HUES48 (cell line): ENCODE measurements around the gene TECPR1.
A peak's percentile ranks its signal among the peaks of the same experiment; 100 is the strongest.

Experiments
- H3K27ac ChIP-seq: one replicate; pipeline ENCODE4 v1.7.0; 2013; ENCODE audit warnings: low read depth, low read length, inconsistent platforms
- H3K27me3 ChIP-seq: 2 replicates; pipeline ENCODE4 v1.6.1; 2013; ENCODE audit warnings: mild to moderate bottlenecking, low read length; ENCODE audit not compliant: control insufficient read depth, insufficient read depth
- H3K36me3 ChIP-seq: 2 replicates; pipeline ENCODE4 v1.6.1; 2013; ENCODE audit warnings: low read length; ENCODE audit not compliant: control insufficient read depth, insufficient read depth
- H3K4me1 ChIP-seq: 2 replicates; pipeline ENCODE4 v1.6.1; 2013; ENCODE audit warnings: mild to moderate bottlenecking, low read length; ENCODE audit not compliant: control insufficient read depth, insufficient read depth
- H3K4me3 ChIP-seq: 2 replicates; pipeline ENCODE4 v1.5.1; 2013; ENCODE audit warnings: mild to moderate bottlenecking, low read depth, low read length
- H3K9ac ChIP-seq: 2 replicates; pipeline ENCODE4 v1.6.1; 2013; ENCODE audit warnings: mild to moderate bottlenecking, low read depth, low read length, moderate library complexity
- H3K9me3 ChIP-seq: 2 replicates; pipeline ENCODE4 v1.6.1; 2013; ENCODE audit warnings: low read length; ENCODE audit not compliant: control insufficient read depth, insufficient read depth

The TECPR1 gene

GRCh38 chr7:98257701-98258100 is 5.7 kb upstream of the TECPR1 start:
- Histone ChIP-seq H3K36me3 (0 out of 2 replicates have a peak, but pooled peaks cover 3% of the 10 kb centered on the region), H3K9me3 (no peaks in the 10 kb centered on the region; the same call in 1 of the 2 replicates), H3K4me3 (no peak overlapping the region), H3K4me1 (no peaks in the 10 kb centered on the region), H3K27ac (no peak overlapping the region), H3K9ac (no peak overlapping the region), H3K27me3 (no peaks in the 10 kb centered on the region)

DNA sequence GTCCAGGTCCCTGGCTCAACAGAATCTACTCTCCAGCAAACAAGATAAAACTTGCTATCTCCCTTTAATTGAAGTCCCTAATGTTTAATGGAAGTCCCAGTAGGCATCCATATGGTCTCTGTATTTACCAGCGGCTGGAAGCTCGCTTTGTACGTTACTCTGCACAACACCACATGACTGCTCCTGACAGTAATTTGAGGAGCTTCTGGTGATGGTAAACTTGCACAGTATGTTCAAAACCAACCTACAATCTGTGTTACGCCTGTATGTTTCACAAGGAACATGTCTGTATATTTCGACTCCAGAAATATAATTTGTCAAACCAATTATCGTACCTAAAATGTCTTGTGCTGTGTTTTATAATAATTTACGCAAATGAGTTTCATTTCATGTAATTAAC is 4.4 kb upstream of the TECPR1 start:
- Histone ChIP-seq H3K36me3 (0 out of 2 replicates have a peak, but pooled peaks cover 3% of the 10 kb centered on the region), H3K4me1 (no peaks in the 10 kb centered on the region), H3K4me3 (no peak overlapping the region), H3K9ac (no peak overlapping the region), H3K27me3 (no peaks in the 10 kb centered on the region), H3K9me3 (no peaks in the 10 kb centered on the region; the same call in 1 of the 2 replicates), H3K27ac (no peak overlapping the region)

GRCh38 chr7:98254951-98255610 is 3.0 kb upstream of the TECPR1 start:
- Histone ChIP-seq H3K9ac (no peak overlapping the region), H3K27me3 (no peaks in the 10 kb centered on the region), H3K36me3 (0 out of 2 replicates have a peak, but pooled peaks cover 3% of the 10 kb centered on the region), H3K27ac (no peak overlapping the region), H3K4me1 (peaks cover 7% of the 10 kb centered on the region; the same call in 1 of the 2 replicates), H3K4me3 (no peak overlapping the region), H3K9me3 (no peaks in the 10 kb centered on the region)

GRCh38 chr7:98254516-98254915 is 2.5 kb upstream of the TECPR1 start:
- H3K27ac ChIP-seq, result no peak overlapping the region
- no peak overlapping the region for H3K4me3 ChIP-seq
- H3K4me1 ChIP-seq, result peaks cover 7% of the 10 kb centered on the region; the same call in 1 of the 2 replicates
- H3K9me3 ChIP-seq, result no peaks in the 10 kb centered on the region
- 0 out of 2 replicates have a peak, but pooled peaks cover 3% of the 10 kb centered on the region for H3K36me3 ChIP-seq
- no peak overlapping the region for H3K9ac ChIP-seq
- no peaks in the 10 kb centered on the region for H3K27me3 ChIP-seq

DNA sequence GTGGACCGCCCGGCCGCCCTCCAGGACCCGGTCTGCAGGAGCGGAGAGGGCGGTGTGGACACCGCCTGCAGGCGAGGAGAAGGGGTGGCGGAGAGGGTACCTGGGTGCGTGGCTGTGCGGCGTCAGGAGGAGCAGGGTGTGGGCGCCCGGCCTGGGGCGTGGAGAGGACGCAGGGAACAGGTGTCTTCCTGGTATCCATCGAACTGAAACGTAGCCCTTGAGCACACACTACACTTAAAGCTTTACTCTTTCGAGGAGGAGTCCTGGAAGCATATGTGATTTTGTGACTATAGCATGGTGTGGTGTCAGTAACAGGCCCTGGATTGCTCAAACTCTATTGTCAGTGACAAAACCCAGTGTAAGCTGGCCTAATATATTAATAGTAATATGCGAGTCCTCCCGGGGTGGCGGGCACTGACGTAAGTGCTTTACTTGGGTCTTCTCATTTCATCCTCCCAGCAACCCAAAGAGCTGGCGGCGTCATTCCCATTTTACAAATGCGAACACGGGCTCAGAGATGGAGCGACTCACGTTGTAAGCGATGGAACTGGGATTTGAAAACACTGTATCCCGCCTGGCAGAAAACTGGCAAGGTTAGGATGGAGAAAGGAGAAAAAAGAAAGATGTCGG is 508 bp upstream of the TECPR1 start:
- no peaks in the 10 kb centered on the region for H3K27me3 ChIP-seq
- H3K9me3 ChIP-seq, result no peaks in the 10 kb centered on the region
- H3K4me3 ChIP-seq, result peak overlapping the region; percentile 96
- H3K9ac ChIP-seq, result peak overlapping the region; percentile 61
- peaks cover 7% of the 10 kb centered on the region; the same call in 1 of the 2 replicates for H3K4me1 ChIP-seq
- 0 out of 2 replicates have a peak, but pooled peaks cover under 1% of the 10 kb centered on the region for H3K36me3 ChIP-seq
- peak overlapping the region; percentile 44 for H3K27ac ChIP-seq

DNA sequence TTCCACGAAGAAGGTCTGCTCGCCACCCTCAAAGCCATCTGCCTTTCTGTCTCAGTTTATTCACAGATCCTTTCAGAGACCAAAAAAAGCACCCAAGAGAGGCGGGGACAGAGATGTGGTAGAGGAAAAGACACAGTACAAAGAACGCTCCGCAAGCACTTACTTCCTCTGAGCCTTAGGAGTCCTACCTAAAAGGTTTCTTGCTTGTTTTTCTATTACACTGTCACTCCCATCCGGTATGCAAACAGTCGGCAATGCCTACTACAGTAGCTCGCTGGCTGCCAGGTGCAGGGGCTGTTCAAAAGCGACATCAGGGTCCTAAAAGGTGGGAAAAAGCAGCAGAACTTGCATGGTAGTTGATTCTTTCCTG is 816 bp downstream of the TECPR1 start:
- peak overlapping the region; percentile 96 for H3K4me3 ChIP-seq

GRCh38 chr7:98250789-98251188 is 1.2 kb downstream of the TECPR1 start:
- H3K4me3 ChIP-seq, result peak overlapping the region; percentile 96
- peak overlapping the region; percentile 34 for H3K27ac ChIP-seq

More for the DNA sequence above, 816 bp downstream of the TECPR1 start:
- peak overlapping the region; percentile 78 for H3K27ac ChIP-seq
- H3K27me3 ChIP-seq, result no peaks in the 10 kb centered on the region
- no peaks in the 10 kb centered on the region for H3K36me3 ChIP-seq
- peaks cover 7% of the 10 kb centered on the region; the same call in 1 of the 2 replicates for H3K4me1 ChIP-seq
- H3K9me3 ChIP-seq, result no peaks in the 10 kb centered on the region
- H3K9ac ChIP-seq, result no peak overlapping the region

DNA sequence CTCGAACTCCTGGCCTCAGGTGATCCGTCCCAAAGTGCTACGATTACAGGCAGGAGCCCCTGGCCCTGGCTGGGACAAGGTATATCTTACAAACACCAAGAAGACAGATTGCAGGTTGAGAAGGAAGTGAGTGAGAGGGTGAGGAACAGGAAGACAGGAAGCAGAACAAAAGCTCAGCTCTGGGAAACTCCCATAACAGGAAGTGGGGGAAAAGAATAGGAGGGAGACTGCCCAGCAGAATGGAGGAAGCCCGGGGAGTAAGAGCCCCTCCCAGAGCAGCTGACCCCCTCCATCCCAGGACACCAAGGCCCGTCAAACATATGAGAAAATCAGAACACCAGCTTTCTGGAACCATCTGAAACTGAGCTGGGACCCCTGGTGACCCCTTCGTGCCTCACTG is 2.9 kb downstream of the TECPR1 start:
- no peaks in the 10 kb centered on the region for H3K9me3 ChIP-seq
- H3K36me3 ChIP-seq, result no peaks in the 10 kb centered on the region
- peaks cover 7% of the 10 kb centered on the region; the same call in 1 of the 2 replicates for H3K4me1 ChIP-seq
- no peak overlapping the region for H3K4me3 ChIP-seq
- no peaks in the 10 kb centered on the region for H3K27me3 ChIP-seq
- no peak overlapping the region for H3K27ac ChIP-seq
- no peak overlapping the region for H3K9ac ChIP-seq

More at GRCh38 chr7:98250789-98251188, 1.2 kb downstream of the TECPR1 start:
- H3K9ac ChIP-seq, result no peak overlapping the region
- no peaks in the 10 kb centered on the region for H3K9me3 ChIP-seq
- no peaks in the 10 kb centered on the region for H3K36me3 ChIP-seq
- no peaks in the 10 kb centered on the region for H3K27me3 ChIP-seq
- peaks cover 7% of the 10 kb centered on the region; the same call in 1 of the 2 replicates for H3K4me1 ChIP-seq

DNA sequence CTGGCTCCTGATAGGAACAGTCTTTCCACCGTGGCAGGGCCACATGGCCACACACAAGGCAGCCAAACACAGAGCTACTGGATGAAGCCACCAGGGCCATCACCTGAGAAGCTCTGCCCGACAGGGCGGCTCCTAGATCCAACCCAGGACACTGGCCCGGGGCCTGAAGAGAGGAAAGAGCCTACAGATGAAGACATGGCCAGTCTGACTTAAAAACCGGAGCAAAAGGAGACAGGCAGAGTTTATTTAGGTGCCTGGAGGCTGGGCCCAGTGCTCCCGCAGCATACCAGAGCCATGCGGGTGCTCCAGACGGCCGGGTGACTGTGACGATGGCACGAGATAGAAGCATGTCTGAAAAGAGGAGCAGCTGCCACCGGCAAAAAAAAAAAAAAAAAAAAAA is 3.9 kb downstream of the TECPR1 start:
- Histone ChIP-seq H3K27ac (no peak overlapping the region), H3K4me3 (no peak overlapping the region), H3K9me3 (no peaks in the 10 kb centered on the region), H3K4me1 (peaks cover 7% of the 10 kb centered on the region; the same call in 1 of the 2 replicates), H3K36me3 (no peaks in the 10 kb centered on the region), H3K9ac (no peak overlapping the region), H3K27me3 (no peaks in the 10 kb centered on the region)

DNA sequence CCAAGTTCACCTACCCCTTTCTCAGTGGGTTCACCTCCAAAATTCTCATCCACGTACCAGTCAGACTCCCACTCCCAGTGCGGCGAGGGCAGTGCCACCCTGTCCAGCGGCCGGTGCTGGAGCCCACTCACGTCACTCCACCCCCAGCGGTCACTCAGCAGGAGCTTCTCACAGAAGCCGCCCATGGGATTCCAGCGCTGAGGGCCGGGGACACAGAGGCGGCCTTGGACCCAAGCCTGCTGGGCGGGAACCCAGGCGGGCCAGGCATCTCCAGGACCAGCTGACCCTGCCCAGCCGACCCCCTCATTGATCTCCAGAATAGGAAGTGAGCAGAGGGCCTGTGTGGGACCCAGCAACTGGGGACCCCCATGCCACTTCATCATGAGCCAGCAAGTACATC is 7.2 kb downstream of the TECPR1 start:
- H3K27me3 ChIP-seq, result no peaks in the 10 kb centered on the region
- no peak overlapping the region for H3K27ac ChIP-seq
- no peak overlapping the region for H3K4me3 ChIP-seq
- no peaks in the 10 kb centered on the region for H3K9me3 ChIP-seq
- no peaks in the 10 kb centered on the region for H3K36me3 ChIP-seq
- H3K9ac ChIP-seq, result no peak overlapping the region
- peaks cover 4% of the 10 kb centered on the region; the same call in 1 of the 2 replicates for H3K4me1 ChIP-seq

DNA sequence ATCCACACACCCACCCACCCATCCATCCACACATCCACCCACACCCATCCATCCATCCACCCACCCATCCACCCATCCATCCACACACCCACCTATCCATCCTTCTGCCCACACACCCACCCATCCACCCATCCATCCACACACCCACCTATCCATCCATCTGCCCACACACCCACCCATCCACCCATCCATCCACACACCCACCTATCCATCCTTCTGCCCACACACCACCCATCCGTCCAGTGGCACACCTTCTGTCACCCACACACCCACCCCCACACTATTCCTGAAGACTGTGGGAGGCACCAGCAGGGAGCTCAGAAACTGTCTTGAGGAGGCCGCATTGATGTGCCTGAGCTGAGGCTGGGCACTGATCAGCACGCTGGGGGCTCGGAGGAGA is 9.1 kb downstream of the TECPR1 start:
- Histone ChIP-seq H3K9me3 (no peaks in the 10 kb centered on the region), H3K36me3 (no peaks in the 10 kb centered on the region; the same call in 1 of the 2 replicates), H3K4me3 (no peak overlapping the region), H3K27me3 (no peaks in the 10 kb centered on the region), H3K27ac (no peak overlapping the region), H3K9ac (no peak overlapping the region), H3K4me1 (peaks cover 4% of the 10 kb centered on the region; the same call in 1 of the 2 replicates)
